Stimulated activated effector memory CD8-positive, alpha-beta T cell treated with anti-CD3 and anti-CD28 coated beads, Interleukin-12 subunit alpha, Interleukin-12 subunit beta, amount 100 ng/mL, for 72 hours (primary cell): Measurements from ENCODE around the gene IFITM1.
"Not testable (repeated sequence)": the region's sequence is repeated elsewhere in the genome, so short reads cannot be mapped to it uniquely, and the experiment has no call there.

ENCODE experiments used
- ATAC-seq: fragments of 150-1000 bp; cut with Tn5 transposase; 2 replicates; pipeline ENCODE4 v1.10.0; 2021
- DNase-seq, 2 donors: peaks; one replicate each; pipeline ENCODE4 v3.0.0; 2021 to 2022; ENCODE audit warnings: low spot score in 2 of 2
- H3K27ac Mint-ChIP-seq: one replicate; pipeline ENCODE4 v1.8.0; 2022; ENCODE audit warnings: mild to moderate bottlenecking, mixed read lengths
- H3K36me3 Mint-ChIP-seq: one replicate; pipeline ENCODE4 v1.8.0; 2022; ENCODE audit warnings: mild to moderate bottlenecking, mixed read lengths
- H3K4me1 Mint-ChIP-seq: one replicate; pipeline ENCODE4 v1.8.0; 2022; ENCODE audit warnings: mixed read lengths
- H3K4me3 Mint-ChIP-seq: one replicate; pipeline ENCODE4 v1.8.0; 2022; ENCODE audit warnings: mild to moderate bottlenecking, mixed read lengths
- H3K9me3 Mint-ChIP-seq: one replicate; pipeline ENCODE4 v1.8.0; 2022; ENCODE audit warnings: mixed read lengths

IFITM1 gene

DNA sequence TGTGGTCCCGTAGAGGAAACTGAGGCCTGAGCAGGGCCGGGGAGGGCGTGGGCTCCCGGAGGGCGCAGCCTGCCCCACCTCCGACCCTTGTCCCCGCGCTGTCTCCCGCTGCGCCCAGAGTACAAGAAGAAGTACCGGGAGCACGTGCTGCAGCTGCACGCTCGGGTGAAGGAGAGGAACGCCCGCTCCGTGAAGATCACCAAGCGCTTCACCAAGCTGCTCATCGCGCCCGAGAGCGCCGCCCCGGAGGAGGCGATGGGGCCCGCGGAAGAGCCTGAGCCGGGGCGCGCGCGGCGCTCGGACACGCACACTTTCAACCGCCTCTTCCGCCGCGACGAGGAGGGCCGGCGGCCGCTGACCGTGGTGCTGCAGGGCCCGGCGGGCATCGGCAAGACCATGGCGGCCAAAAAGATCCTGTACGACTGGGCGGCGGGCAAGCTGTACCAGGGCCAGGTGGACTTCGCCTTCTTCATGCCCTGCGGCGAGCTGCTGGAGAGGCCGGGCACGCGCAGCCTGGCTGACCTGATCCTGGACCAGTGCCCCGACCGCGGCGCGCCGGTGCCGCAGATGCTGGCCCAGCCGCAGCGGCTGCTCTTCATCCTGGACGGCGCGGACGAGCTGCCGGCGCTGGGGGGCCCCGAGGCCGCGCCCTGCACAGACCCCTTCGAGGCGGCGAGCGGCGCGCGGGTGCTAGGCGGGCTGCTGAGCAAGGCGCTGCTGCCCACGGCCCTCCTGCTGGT is 33.7 kb upstream of the IFITM1 start:
- Mint-ChIP-seq H3K4me3 (peak overlapping the region; percentile 72), H3K4me1 (peaks cover 44% of the 10 kb centered on the region), H3K36me3 (peaks cover 13% of the 10 kb centered on the region), H3K9me3 (no peaks in the 10 kb centered on the region), H3K27ac (no peak overlapping the region)
- ATAC-seq (peak; percentile 66), DNase-seq (no peak)

- Mint-ChIP-seq H3K36me3 (peaks cover 13% of the 10 kb centered on the region), H3K9me3 (no peaks in the 10 kb centered on the region), H3K27ac (no peak overlapping the region), H3K4me3 (peak overlapping the region; percentile 72), H3K4me1 (peaks cover 51% of the 10 kb centered on the region)
- ATAC-seq (peak; percentile 59), DNase-seq (no peak)
These were observed 32.9 kb upstream of the IFITM1 start for GRCh38 chr11:280706-281485.

DNA sequence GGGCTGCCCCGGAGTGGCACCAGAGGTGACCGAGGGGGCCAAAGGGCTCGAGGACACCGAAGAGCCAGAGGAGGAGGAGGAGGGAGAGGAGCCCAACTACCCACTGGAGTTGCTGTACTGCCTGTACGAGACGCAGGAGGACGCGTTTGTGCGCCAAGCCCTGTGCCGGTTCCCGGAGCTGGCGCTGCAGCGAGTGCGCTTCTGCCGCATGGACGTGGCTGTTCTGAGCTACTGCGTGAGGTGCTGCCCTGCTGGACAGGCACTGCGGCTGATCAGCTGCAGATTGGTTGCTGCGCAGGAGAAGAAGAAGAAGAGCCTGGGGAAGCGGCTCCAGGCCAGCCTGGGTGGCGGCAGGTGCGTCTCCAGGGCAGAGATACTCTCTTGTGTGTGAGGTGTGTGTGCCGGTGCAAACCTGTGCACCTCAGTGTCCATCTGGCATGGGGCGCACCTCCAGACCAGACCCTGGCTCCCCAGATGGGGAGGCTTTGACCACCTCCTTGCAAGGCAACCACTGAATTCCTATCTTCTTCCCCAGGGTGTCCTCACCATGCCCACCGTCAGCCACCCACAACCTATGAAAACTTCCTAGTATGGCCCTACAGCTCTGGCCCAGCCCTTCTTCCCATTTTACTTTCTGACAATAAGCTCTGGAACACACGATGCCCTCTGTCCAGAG is 32.2 kb upstream of the IFITM1 start:
- H3K4me3 Mint-ChIP-seq: peak overlapping the region; percentile 72

GRCh38 chr11:282171-282570 is 31.7 kb upstream of the IFITM1 start:
- peak overlapping the region; percentile 72 for H3K4me3 Mint-ChIP-seq
- H3K4me1 Mint-ChIP-seq: peaks cover 63% of the 10 kb centered on the region
- H3K27ac Mint-ChIP-seq: no peak overlapping the region

More for the DNA sequence above, 32.2 kb upstream of the IFITM1 start:
- peaks cover 58% of the 10 kb centered on the region for H3K4me1 Mint-ChIP-seq
- peaks cover 13% of the 10 kb centered on the region for H3K36me3 Mint-ChIP-seq
- no peaks in the 10 kb centered on the region for H3K9me3 Mint-ChIP-seq
- no peak overlapping the region for H3K27ac Mint-ChIP-seq
- DNase-seq (peak in 1 of 2 donors; percentile 65), ATAC-seq (no peak)

GRCh38 chr11:282630-283360 is 31.0 kb upstream of the IFITM1 start:
- no peak overlapping the region for H3K27ac Mint-ChIP-seq
- peaks cover 64% of the 10 kb centered on the region for H3K4me1 Mint-ChIP-seq
- H3K4me3 Mint-ChIP-seq: peak overlapping the region; percentile 72
- no peak for ATAC-seq
- H3K9me3 Mint-ChIP-seq: no peaks in the 10 kb centered on the region
- peaks cover 16% of the 10 kb centered on the region for H3K36me3 Mint-ChIP-seq
- no peak for DNase-seq

More at GRCh38 chr11:282171-282570, 31.7 kb upstream of the IFITM1 start:
- no peak for ATAC-seq
- DNase-seq: no peak
- H3K9me3 Mint-ChIP-seq: no peaks in the 10 kb centered on the region
- H3K36me3 Mint-ChIP-seq: peaks cover 16% of the 10 kb centered on the region

DNA sequence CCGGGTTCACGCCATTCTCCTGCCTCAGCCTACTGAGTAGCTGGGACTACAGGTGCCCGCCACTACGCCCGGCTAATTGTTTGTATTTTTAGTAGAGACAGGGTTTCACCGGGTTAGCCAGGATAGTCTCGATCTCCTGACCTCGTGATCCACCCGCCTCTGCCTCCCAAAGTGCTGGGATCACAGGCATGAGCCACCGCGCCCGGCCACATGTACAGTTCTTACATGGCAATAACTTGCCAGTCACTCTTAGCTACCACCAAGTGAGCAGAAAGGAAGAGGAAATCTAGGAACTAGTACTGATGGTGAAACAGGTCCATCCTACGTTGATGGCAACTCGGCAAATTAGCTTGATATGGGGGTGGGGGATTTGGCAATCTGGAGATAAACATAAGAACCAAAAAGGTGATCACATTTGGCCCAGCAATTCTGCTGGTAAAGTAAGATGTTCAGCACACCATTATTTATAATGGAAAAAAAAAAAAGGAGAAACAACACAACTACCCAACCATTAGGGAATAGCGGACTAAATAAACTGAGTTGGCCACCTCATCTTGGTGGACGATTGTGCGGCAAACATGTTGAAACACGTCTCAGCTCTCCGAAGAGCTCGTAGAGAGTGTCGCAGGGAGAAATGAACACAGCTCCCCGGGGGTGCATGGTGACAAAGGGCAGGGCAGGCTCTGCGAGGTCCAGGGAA is 30.3 kb upstream of the IFITM1 start:
- ATAC-seq: no peak
- no peak overlapping the region for H3K4me3 Mint-ChIP-seq
- H3K9me3 Mint-ChIP-seq: no peaks in the 10 kb centered on the region
- peaks cover 62% of the 10 kb centered on the region for H3K4me1 Mint-ChIP-seq
- peaks cover 18% of the 10 kb centered on the region for H3K36me3 Mint-ChIP-seq
- no peak for DNase-seq
- H3K27ac Mint-ChIP-seq: no peak overlapping the region

GRCh38 chr11:284105-285020 is 29.5 kb upstream of the IFITM1 start:
- ATAC-seq (no peak), DNase-seq (no peak)
- H3K36me3 Mint-ChIP-seq: peaks cover 18% of the 10 kb centered on the region
- peaks cover 58% of the 10 kb centered on the region for H3K4me1 Mint-ChIP-seq
- no peak overlapping the region for H3K4me3 Mint-ChIP-seq
- H3K9me3 Mint-ChIP-seq: no peaks in the 10 kb centered on the region
- no peak overlapping the region for H3K27ac Mint-ChIP-seq

DNA sequence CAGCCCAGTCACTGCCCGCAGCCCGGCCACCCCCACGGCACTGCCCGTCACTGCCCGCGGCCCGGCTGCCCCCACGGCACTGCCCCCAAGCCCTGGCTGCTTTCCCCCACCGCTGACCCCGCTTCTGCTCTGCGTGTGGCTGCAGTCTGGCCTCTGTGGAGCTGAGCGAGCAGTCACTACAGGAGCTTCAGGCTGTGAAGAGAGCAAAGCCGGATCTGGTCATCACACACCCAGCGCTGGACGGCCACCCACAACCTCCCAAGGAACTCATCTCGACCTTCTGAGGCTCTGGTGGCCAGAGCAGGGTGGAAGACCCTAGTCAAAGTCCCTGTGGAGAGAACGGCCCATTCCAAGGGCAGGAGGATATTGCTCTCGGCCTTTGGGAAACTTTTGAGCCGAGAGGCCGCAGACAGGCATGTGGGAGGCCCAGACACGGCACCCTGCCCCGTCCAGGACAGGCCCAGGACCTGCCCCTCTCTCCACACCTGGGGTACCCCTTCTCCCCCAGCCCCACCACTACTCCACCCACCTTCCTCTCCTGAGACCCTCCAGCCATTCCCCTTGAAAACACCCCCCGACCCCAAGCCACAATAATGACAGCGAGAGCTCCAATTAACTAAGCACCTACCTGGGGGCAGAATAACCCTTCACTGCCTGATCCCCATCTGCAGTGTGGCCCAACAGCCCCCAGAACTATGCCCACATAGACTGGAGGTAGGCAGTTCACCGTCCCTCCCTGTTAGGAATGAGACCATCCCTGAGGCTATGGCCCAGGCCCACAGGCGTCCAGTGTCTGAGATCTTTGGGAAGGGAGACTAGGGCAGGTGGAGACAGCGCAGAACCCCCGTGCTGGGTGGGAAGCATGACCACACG is 28.6 kb upstream of the IFITM1 start:
- no peaks in the 10 kb centered on the region for H3K9me3 Mint-ChIP-seq
- H3K27ac Mint-ChIP-seq: no peak overlapping the region
- DNase-seq (no peak), ATAC-seq (no peak)
- H3K4me1 Mint-ChIP-seq: peaks cover 66% of the 10 kb centered on the region
- no peak overlapping the region for H3K4me3 Mint-ChIP-seq
- H3K36me3 Mint-ChIP-seq: peaks cover 18% of the 10 kb centered on the region

DNA sequence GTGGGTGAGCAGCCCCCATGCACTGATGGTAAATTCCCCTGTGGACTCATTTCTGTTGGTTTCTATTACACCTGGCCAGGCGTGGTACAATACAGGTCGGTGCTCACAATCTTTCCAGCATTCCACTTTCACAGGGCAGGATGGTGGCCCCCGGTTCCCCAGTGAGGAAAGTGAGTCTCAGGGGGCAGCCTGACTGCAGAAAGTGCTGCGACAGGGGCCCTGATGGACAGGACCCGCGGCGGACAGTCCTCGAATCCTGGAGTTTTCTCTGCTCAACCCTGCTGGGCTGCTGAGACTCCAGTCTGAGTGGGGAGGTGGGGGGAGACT is 28.0 kb upstream of the IFITM1 start:
- Mint-ChIP-seq H3K27ac (no peak overlapping the region), H3K4me3 (no peak overlapping the region), H3K36me3 (peaks cover 18% of the 10 kb centered on the region), H3K4me1 (peaks cover 70% of the 10 kb centered on the region), H3K9me3 (no peaks in the 10 kb centered on the region)
- ATAC-seq (no peak), DNase-seq (no peak)

DNA sequence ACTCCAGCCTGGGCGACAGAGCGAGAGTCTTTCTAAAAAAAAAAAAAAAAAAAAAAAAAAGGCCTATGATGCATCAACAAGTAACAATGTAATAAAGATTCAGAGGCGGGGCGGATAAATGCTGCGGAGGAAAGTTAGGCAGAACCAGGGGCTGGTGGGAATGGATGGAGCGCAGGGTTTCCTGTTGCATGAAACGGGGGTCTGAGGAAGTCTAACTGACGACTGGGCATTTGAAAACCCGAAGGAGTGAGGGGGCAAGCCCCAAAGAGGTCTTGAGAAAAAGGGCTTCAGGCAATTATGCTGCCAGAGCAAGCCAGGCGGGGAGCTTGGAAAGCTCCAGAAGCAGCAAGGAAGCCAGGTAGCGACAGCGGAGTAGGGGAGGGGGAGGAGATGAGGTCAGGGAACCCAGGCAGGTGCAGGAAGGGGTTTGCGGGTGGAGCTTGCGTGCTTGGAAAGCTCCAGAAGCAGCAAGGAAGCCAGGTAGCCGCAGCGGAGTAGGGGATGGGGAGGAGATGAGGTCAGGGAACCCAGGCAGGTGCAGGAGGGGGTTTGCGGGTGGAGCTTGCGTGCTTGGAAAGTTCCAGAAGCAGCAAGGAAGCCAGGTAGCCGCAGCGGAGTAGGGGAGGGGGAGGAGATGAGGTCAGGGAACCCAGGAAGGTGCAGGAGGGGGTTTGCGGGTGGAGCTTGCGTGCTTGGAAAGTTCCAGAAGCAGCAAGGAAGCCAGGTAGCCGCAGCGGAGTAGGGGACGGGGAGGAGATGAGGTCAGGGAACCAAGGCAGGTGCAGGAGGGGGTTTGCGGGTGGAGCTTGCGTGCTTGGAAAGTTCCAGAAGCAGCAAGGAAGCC is 26.6 kb upstream of the IFITM1 start:
- H3K4me1 Mint-ChIP-seq: peaks cover 64% of the 10 kb centered on the region
- not testable (repeated sequence) for DNase-seq, H3K9me3 Mint-ChIP-seq, ATAC-seq
- peak overlapping the region; percentile 96 for H3K4me3 Mint-ChIP-seq
- peak overlapping the region; percentile 93 for H3K27ac Mint-ChIP-seq
- H3K36me3 Mint-ChIP-seq: peaks cover 28% of the 10 kb centered on the region

GRCh38 chr11:287821-288477 is 25.9 kb upstream of the IFITM1 start:
- peak overlapping the region; percentile 96 for H3K4me3 Mint-ChIP-seq
- peak overlapping the region; percentile 93 for H3K27ac Mint-ChIP-seq
- peak; percentile 42 for ATAC-seq
- peaks cover 28% of the 10 kb centered on the region for H3K36me3 Mint-ChIP-seq
- H3K9me3 Mint-ChIP-seq: no peaks in the 10 kb centered on the region
- no peak for DNase-seq
- H3K4me1 Mint-ChIP-seq: peaks cover 56% of the 10 kb centered on the region
